Prostate gland (tissue), 2 donors: ENCODE data around the gene PITPNC1. TPM values are rescaled to one million over a fixed set of nuclear protein-coding genes. Genes with fewer than 3 reads are reported as not detected.
A peak's percentile ranks its signal among the peaks of the same experiment; 100 is the strongest.
"Not testable (repeated sequence)": the region's sequence is repeated elsewhere in the genome, so short reads cannot be mapped to it uniquely, and the experiment has no call there.

Experiments used
- DNase-seq: peaks from one replicate; pipeline ENCODE4 v3.0.0-alpha.2; 2019; ENCODE audit warnings: low spot score
- H3K27ac ChIP-seq, 2 donors: fragments of 200-600 bp; sonication (generic); 2 replicates each; pipeline ENCODE4 v1.5.1; 2017 to 2019
- H3K27me3 ChIP-seq: fragments of 200-600 bp; sonication (generic); replicated peaks from 2 replicates; pipeline ENCODE4 v1.5.1; 2019; ENCODE audit not compliant: insufficient read depth
- H3K36me3 ChIP-seq, 2 donors: fragments of 200-600 bp; sonication (generic); 1 replicate in 1 of 2; 2 replicates in 1 of 2; pipeline versions ENCODE4 v1.5.1 to v1.8.1; 2017 to 2019
- H3K4me1 ChIP-seq: fragments of 200-600 bp; sonication (generic); replicated peaks from 2 replicates; pipeline ENCODE4 v1.5.1; 2019
- H3K4me3 ChIP-seq, 2 donors: fragments of 200-600 bp; sonication (generic); 2 replicates each; pipeline ENCODE4 v1.5.1; 2017 to 2019
- H3K9me3 ChIP-seq: fragments of 200-600 bp; sonication (generic); 2 replicates; pipeline ENCODE4 v1.5.1; 2017
- CTCF ChIP-seq, 4 experiments: fragments of 200-600 bp in 2 of 4; fragments of 450-650 bp in 2 of 4; sonication (generic) in 2 of 4; IDR thresholded peaks; 1 replicate in 3 of 4; 2 replicates in 1 of 4; pipeline ENCODE4 v1.5.1; 2016 to 2019; ENCODE audit warnings: antibody characterized with exemption in 4 of 4, mild to moderate bottlenecking in 2 of 4, moderate library complexity in 2 of 4
- POLR2A ChIP-seq: fragments of 450-650 bp; IDR thresholded peaks from one replicate; pipeline ENCODE4 v1.6.1; 2016; ENCODE audit warnings: antibody characterized with exemption, mild to moderate bottlenecking
- POLR2AphosphoS5 ChIP-seq: sonication (generic); formaldehyde crosslinking; IDR thresholded peaks from one replicate; pipeline ENCODE4 v1.6.1; 2017; ENCODE audit warnings: antibody characterized with exemption
- WGBS: methylation state at CpG from one replicate; pipeline ENCODE4 v1.1.5; 2018; 5-methylcytosine and 5-hydroxymethylcytosine counted together
- intact Hi-C: fragments of 100-400 bp; cut with DNase I; formaldehyde crosslinking; loops from one replicate; pipeline ENCODE4 v1.14.2; 2022
- total RNA-seq, 2 donors: library from RNA; depleted of rRNA; stranded (reverse); fragments of >200 nt; gene quantifications; one replicate each; pipeline ENCODE4 v1.1.0, GENCODE V29; 2016

PITPNC1 gene
- total RNA-seq, 2 donors from 2014 or later = 10.1 to 12.9 TPM

DNA sequence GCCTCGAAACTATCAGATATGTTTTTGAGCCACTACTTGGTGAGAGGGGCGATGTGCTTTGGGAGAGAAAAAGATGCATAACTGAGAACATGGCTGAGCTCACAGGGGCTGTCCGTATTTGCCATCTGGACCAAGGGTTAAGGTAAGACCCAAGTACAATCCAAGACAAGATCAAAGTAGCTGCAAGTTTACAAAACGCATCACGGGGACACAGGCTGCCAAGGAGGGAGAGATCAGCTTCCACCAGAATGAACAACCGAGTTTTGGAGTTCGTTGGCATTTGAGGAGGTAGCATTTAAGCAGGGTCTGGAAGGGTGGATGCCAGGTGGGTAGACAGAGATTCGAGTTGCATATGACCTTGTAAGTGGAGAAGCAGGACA is 2.2 kb downstream of the PITPNC1 start:
- intact Hi-C loops = loop anchor here (2.0 to 10.0 kb wide), 4 partner anchors 96 to 446 kb away; partner anchors contain the start of gene BPTF
- H3K36me3 ChIP-seq = no peaks in the 10 kb centered on the region
- TF ChIP-seq CTCF (IDR thresholded peaks at IDR 0.05) = no peak
- no peak for TF ChIP-seq POLR2A
- TF ChIP-seq POLR2AphosphoS5 = no peak
- 39% methylated on average over 8 of the region's 8 CpGs for WGBS
- peak overlapping the region; percentile 90 to 94 for H3K27ac ChIP-seq
- no peaks in the 10 kb centered on the region for H3K27me3 ChIP-seq
- DNase-seq = no peak
- H3K4me3 ChIP-seq = peak overlapping the region; percentile 69 to 79
- no peaks in the 10 kb centered on the region for H3K9me3 ChIP-seq
- H3K4me1 ChIP-seq = peaks cover 9% of the 10 kb centered on the region

- Histone ChIP-seq H3K4me1 (peaks cover 4% of the 10 kb centered on the region), H3K4me3 (no peak overlapping the region), H3K36me3 (no peaks in the 10 kb centered on the region), H3K27me3 (no peaks in the 10 kb centered on the region), H3K9me3 (no peaks in the 10 kb centered on the region), H3K27ac (peak overlapping the region; percentile 30 to 42)
- TF ChIP-seq CTCF (IDR thresholded peaks at IDR 0.05) = no peak
- peak; percentile 37 for TF ChIP-seq POLR2AphosphoS5
- TF ChIP-seq POLR2A = no peak
- no peak for DNase-seq
- 50% methylated on average over 1 of the region's 1 CpG for WGBS
- intact Hi-C loops = no loop called here
Observed at GRCh38 chr17:67381929-67382257, 4.8 kb downstream of the PITPNC1 start.

DNA sequence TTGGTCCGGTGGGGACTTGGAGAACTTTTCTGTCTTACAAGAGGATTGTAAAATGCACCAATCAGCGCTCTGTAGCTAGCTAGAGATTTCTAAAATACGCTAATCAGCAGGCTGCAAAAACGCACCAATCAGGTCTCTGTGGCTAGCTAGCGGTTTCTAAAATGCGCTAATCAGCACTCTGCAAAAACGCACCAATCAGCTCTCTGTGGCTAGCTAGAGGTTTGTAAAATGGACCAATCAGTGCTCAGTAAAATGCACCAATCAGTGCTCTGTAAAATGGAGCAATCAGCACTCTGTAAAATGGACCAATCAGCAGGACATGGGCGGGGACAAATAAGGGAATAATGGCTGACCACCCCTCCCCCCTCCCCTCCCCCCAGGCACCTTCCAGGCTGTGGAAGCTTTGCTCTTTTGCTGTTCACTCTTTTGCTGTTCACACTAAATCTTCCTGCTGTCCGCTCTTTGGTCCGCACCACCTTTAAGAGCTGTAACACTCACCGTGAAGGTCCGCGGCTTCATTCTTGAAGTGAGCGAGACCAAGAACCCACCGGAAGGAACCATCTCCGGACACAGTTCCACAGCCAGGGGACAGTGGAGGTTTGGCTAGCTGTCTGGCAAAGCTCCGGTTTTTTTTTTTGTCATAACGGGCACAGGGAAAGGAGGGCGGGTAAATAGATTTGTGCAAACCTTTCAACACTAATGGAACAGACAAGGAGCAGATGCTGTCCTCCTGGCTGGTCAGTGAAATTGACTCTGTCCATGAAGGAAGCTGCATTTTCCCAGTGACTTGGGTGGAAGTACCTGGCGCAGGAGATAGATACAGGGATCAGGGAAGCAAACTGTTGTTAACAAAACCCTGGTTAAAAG is 8.3 kb downstream of the PITPNC1 start:
- H3K36me3 ChIP-seq = no peaks in the 10 kb centered on the region
- no peak for TF ChIP-seq POLR2AphosphoS5
- no peak for TF ChIP-seq CTCF (IDR thresholded peaks at IDR 0.05)
- no peak for TF ChIP-seq POLR2A
- WGBS = 91% methylated on average over 20 of the region's 20 CpGs
- no peaks in the 10 kb centered on the region for H3K9me3 ChIP-seq
- H3K4me1 ChIP-seq = peaks cover 5% of the 10 kb centered on the region
- no peak overlapping the region for H3K4me3 ChIP-seq
- no peak overlapping the region for H3K27ac ChIP-seq
- intact Hi-C loops = no loop called here
- H3K27me3 ChIP-seq = no peaks in the 10 kb centered on the region
- DNase-seq = no peak

GRCh38 chr17:67386965-67387551 is 10.0 kb downstream of the PITPNC1 start:
- intact Hi-C loops = no loop called here
- Histone ChIP-seq H3K4me3 (no peak overlapping the region), H3K27me3 (no peaks in the 10 kb centered on the region), H3K27ac (no peak overlapping the region), H3K4me1 (peaks cover 13% of the 10 kb centered on the region), H3K9me3 (no peaks in the 10 kb centered on the region), H3K36me3 (no peaks in the 10 kb centered on the region)
- TF ChIP-seq POLR2AphosphoS5 = no peak
- TF ChIP-seq CTCF (IDR thresholded peaks at IDR 0.05) = peak; percentile 9 to 56 (median 44)
- WGBS = 76% methylated on average over 16 of the region's 16 CpGs
- no peak for DNase-seq

GRCh38 chr17:67388536-67388935 is 11.5 kb downstream of the PITPNC1 start:
- peaks cover 13% of the 10 kb centered on the region for H3K4me1 ChIP-seq
- DNase-seq, H3K36me3 ChIP-seq, intact Hi-C loops, H3K4me3 ChIP-seq, H3K9me3 ChIP-seq, H3K27me3 ChIP-seq, H3K27ac ChIP-seq: not testable (repeated sequence)
- 92% methylated on average over 10 of the region's 10 CpGs for WGBS
